MCF 10A (cell line): ENCODE data around the gene SCAP. TPM values are rescaled to one million over a fixed set of nuclear protein-coding genes. Genes with fewer than 3 reads are reported as not detected.

Source experiments
- BruUV-seq: library from RNA; stranded (reverse); fragments of 400-500 nt; replicated peaks from 2 replicates; lab custom pipeline; 2021; lab: Mats Ljungman, UMichigan
- CTCF ChIA-PET: fragments of 300-600 bp; sonication (Branson Sonifier 250); formaldehyde crosslinking; extraction: SDS; loops from one replicate; lab custom pipeline; 2021; ENCODE audit warnings: antibody characterized with exemption, inconsistent platforms; lab: Yijun Ruan, JAX
- POLR2A ChIA-PET: fragments of 300-600, 350-650 bp; sonication (Branson Sonifier 250); formaldehyde crosslinking; extraction: SDS; loops from one replicate; lab custom pipeline; 2020; ENCODE audit warnings: antibody characterized with exemption, inconsistent platforms; lab: Yijun Ruan, JAX
- DNase-seq: peaks from one replicate; pipeline ENCODE4 v3.0.0-alpha.2; 2018; ENCODE audit not compliant: unreplicated experiment
- H3K27ac Mint-ChIP-seq: one replicate; pipeline ENCODE4 v1.8.0; 2022; ENCODE audit warnings: mild to moderate bottlenecking, low read depth, mixed read lengths; ENCODE audit not compliant: unreplicated experiment
- H3K27me3 Mint-ChIP-seq: one replicate; pipeline ENCODE4 v1.8.0; 2022; ENCODE audit warnings: mixed read lengths; ENCODE audit not compliant: insufficient read depth, unreplicated experiment
- H3K36me3 Mint-ChIP-seq: one replicate; pipeline ENCODE4 v1.8.0; 2022; ENCODE audit warnings: mild to moderate bottlenecking, moderate library complexity, mixed read lengths; ENCODE audit not compliant: insufficient read depth, unreplicated experiment
- H3K4me1 Mint-ChIP-seq: one replicate; pipeline ENCODE4 v1.8.0; 2022; ENCODE audit warnings: mixed read lengths; ENCODE audit not compliant: insufficient read depth, unreplicated experiment
- H3K4me3 Mint-ChIP-seq: one replicate; pipeline ENCODE4 v1.8.0; 2022; ENCODE audit warnings: mild to moderate bottlenecking, moderate library complexity, mixed read lengths; ENCODE audit not compliant: unreplicated experiment
- H3K9me3 Mint-ChIP-seq: one replicate; pipeline ENCODE4 v1.8.0; 2022; ENCODE audit warnings: mixed read lengths; ENCODE audit not compliant: unreplicated experiment
- CTCF ChIP-seq: fragments of 200-600 bp; IDR thresholded peaks from one replicate; pipeline ENCODE4 v1.8.0; 2022; ENCODE audit warnings: antibody characterized with exemption, mild to moderate bottlenecking; ENCODE audit not compliant: unreplicated experiment
- intact Hi-C: fragments of 100-400 bp; cut with micrococcal nuclease; formaldehyde crosslinking; loops from 2 replicates; pipeline ENCODE4 v1.14.1; 2022
- total RNA-seq: library from RNA; stranded (reverse); gene quantifications from 2 replicates; pipeline ENCODE4 v1.2.3, GENCODE V29; 2022

Gene SCAP
- total RNA-seq, 1 experiment from 2014 or later = 87.8 TPM

- BruUV-seq = no TSS peak
- H3K4me3 Mint-ChIP-seq = no peak overlapping the region
Observed at GRCh38 chr3:47367631-47368030, 108.1 kb downstream of the SCAP start.

DNA sequence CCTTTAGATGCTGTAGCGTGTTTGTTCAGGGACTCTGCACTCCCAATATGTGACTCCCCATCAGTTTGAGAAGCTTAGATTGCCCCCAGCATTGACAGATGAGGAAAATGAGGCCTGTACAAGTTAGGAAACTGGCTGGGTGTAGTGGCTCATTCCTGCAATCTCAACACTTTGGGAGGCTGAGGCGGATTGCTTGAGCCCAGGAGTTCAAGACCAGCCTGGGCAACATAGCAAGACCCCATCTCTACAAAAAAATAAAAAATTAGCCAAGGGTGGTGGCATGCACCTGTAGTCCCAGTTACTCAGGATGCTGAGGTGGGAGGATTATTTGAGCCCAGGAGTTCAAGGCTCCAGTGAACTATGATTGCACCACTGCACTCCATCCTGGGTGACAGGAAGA lies 108.9 kb downstream of the SCAP start:
- peaks cover 12% of the 10 kb centered on the region for H3K27me3 Mint-ChIP-seq
- no peak overlapping the region for H3K27ac Mint-ChIP-seq
- BruUV-seq = no TSS peak
- no peaks in the 10 kb centered on the region for H3K36me3 Mint-ChIP-seq
- H3K4me3 Mint-ChIP-seq = no peak overlapping the region
- ChIA-PET CTCF (no interaction called here), POLR2A (no interaction called here)
- H3K4me1 Mint-ChIP-seq = peaks cover 6% of the 10 kb centered on the region
- H3K9me3 Mint-ChIP-seq = no peaks in the 10 kb centered on the region
- intact Hi-C loops = no loop called here
- no peak for DNase-seq
- TF ChIP-seq CTCF = no peak

More at GRCh38 chr3:47367631-47368030, 108.1 kb downstream of the SCAP start:
- ChIA-PET POLR2A (no interaction called here), CTCF (no interaction called here)
- no peak overlapping the region for H3K27ac Mint-ChIP-seq
- no peaks in the 10 kb centered on the region for H3K36me3 Mint-ChIP-seq
- H3K9me3 Mint-ChIP-seq = no peaks in the 10 kb centered on the region
- no peak for TF ChIP-seq CTCF
- intact Hi-C loops = no loop called here
- H3K4me1 Mint-ChIP-seq = peaks cover 6% of the 10 kb centered on the region
- peaks cover 12% of the 10 kb centered on the region for H3K27me3 Mint-ChIP-seq
- no peak for DNase-seq

GRCh38 chr3:47365213-47366153 lies 110.3 kb downstream of the SCAP start:
- intact Hi-C loops = no loop called here
- no peak overlapping the region for H3K27ac Mint-ChIP-seq
- no TSS peak for BruUV-seq
- peak; percentile 83 for DNase-seq
- ChIA-PET POLR2A (no interaction called here), CTCF (interaction anchor here (0.7 kb wide), 1 partner anchor 552 kb away, joined by 3 read pairs; no protein-coding TSS in a partner anchor)
- peaks cover 12% of the 10 kb centered on the region for H3K27me3 Mint-ChIP-seq
- peaks cover 1% of the 10 kb centered on the region for H3K9me3 Mint-ChIP-seq
- no peak for TF ChIP-seq CTCF
- no peak overlapping the region for H3K4me3 Mint-ChIP-seq
- H3K4me1 Mint-ChIP-seq = peaks cover 7% of the 10 kb centered on the region
- H3K36me3 Mint-ChIP-seq = peaks cover 4% of the 10 kb centered on the region

Other genes starting within 250 kb of the SCAP start
- gene KIF9, start 193.1 kb downstream of the SCAP start, total RNA-seq = 6.7 and 9.5 TPM in 2 replicates
- 36.4 and 36.6 TPM in 2 replicates for gene KLHL18, start 193.0 kb downstream of the SCAP start, total RNA-seq
- gene PTPN23, start 94.9 kb downstream of the SCAP start, total RNA-seq = 44.5 and 46.9 TPM in 2 replicates
- gene ELP6, start 37.8 kb upstream of the SCAP start, total RNA-seq = 32.5 and 33.5 TPM in 2 replicates
- gene CSPG5, start 102.9 kb upstream of the SCAP start, total RNA-seq = 0.44 and 0.71 TPM in 2 replicates